Measurements from ENCODE around the gene DMGDH.

Gene DMGDH

GRCh38 chr5:78984439-78985115 is 84.9 kb downstream of the DMGDH start:
- H3K4me3 ChIP-seq (ENCODE audit: low read length) = peak overlapping the region; percentile 86
- no peak for TF ChIP-seq ZNF274 (IDR thresholded peaks at IDR 0.05; ENCODE audit: low read depth, low read length)

DNA sequence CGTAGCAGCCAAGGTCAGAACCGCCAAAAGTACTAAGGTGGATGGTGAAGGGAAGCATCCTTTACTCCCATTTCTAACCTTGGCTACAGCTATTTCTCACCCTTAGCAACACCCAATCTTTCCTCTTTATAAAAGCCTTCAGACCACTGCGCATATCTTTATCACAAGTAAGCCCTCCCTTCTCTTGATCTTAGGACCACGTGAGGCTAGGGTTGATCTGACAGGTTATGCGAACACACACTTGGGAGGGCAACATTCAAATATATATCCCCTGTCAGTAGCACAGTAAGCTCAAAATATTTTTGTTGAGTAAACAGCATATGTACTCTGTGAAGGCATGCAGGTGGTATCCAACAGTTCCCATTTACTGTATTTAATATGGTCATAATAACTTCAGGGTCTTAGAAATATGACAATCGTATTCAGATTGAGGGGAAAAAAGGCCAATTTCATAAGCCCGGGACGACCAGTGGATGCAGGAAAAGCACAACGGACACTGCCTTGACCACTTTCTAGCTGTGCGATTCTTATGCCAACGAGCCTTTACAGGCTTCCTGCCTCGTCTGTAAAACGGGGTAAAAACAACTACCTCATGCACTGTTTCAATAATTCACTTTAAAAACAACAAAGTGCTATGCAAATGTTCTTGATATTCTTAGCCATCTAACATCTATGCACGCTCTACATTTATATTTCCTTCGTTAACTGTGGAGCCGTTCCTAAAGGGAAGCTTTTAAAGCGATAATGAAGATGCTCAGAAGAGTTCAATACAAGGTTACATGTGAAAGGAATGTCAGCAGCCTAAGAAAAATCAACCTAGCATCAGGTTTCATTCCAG is 85.7 kb downstream of the DMGDH start:
- TF ChIP-seq ZNF274 (IDR thresholded peaks at IDR 0.05; ENCODE audit: low read depth, low read length) = no peak
- peak overlapping the region; percentile 86 for H3K4me3 ChIP-seq (ENCODE audit: low read length)

DNA sequence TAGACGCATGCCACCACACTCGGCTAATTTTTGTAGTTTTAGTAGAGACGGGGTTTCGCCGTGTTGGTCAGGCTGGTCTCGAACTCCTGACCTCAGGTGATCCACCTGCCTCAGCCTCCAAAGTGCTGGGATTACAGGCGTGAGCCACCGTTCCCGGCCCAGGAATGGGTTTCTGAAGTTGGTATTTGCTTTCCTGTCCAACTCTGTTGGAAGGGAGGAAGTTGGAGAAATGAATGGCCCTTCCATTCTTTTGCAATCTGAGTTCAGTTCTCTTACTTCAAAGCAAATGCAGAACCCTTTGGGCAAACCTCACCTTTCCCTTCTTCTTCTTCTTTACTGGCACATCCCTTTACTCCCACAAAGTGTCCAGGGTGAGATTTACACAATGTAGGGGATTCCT is 86.3 kb downstream of the DMGDH start:
- peak overlapping the region; percentile 86; the same call in 1 of the 2 replicates for H3K4me3 ChIP-seq (ENCODE audit: low read length)

GRCh38 chr5:78979909-78980308 is 89.6 kb downstream of the DMGDH start:
- no peak overlapping the region for H3K4me3 ChIP-seq (ENCODE audit: low read length)
- no peak for TF ChIP-seq ZNF274 (IDR thresholded peaks at IDR 0.05; ENCODE audit: low read depth, low read length)

DNA sequence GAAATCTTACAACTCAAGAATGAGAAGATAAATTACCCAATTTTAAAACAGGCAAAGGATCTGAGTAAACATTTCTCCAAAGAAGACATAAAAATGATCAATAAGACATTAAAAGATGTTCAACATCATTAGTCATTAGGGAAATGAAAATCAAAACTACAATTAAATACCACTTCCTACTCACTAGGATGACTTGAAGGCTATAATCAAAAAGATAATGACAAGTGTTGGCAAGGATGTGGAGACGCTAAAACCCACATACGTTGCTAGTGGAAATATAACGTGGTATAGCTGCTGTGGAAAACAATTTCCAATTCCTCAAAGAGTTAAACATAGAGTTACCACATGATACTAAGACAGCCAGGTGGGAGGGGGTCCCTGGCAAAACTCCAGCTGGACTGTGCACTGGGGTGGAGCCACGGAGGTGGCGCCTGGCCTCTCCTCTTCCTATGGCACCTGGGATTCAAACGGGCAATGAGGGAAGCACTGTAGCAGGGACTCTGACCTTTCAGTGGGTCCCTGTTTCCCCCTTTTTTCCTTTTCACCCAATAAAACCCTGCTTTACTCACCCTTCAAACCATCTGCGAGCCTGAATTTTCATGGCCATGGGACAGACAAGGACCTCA is 90.2 kb downstream of the DMGDH start:
- H3K4me3 ChIP-seq (ENCODE audit: low read length) = no peak overlapping the region
- no peak for TF ChIP-seq ZNF274 (IDR thresholded peaks at IDR 0.05; ENCODE audit: low read depth, low read length)

GRCh38 chr5:78975035-78975434 is 94.4 kb downstream of the DMGDH start:
- H3K4me3 ChIP-seq (ENCODE audit: low read length) = no peak overlapping the region
- TF ChIP-seq ZNF274 (IDR thresholded peaks at IDR 0.05; ENCODE audit: low read depth, low read length) = no peak

DNA sequence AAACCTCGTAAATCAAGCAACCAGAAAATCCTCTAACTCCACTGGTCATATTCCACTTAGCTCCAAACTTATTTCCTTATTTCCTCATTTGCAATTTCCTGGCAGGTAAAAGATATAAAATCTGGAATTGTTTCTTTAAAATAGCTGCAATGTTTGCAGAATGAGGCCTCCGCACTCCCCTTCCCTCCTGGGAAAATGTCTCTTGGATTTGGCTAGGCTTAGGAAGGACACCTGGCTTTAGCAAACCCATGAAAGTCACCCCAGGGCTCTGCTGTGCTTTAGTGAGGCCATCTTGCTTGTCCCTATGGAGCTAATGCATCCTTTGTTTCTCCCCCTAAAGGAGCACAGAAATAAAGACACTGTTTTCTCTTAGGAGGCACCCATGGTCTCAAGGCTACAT is 94.9 kb downstream of the DMGDH start:
- TF ChIP-seq ZNF274 (IDR thresholded peaks at IDR 0.05; ENCODE audit: low read depth, low read length) = no peak
- H3K4me3 ChIP-seq (ENCODE audit: low read length) = no peak overlapping the region

- TF ChIP-seq ZNF274 (IDR thresholded peaks at IDR 0.05; ENCODE audit: low read depth, low read length) = no peak
- no peak overlapping the region for H3K4me3 ChIP-seq (ENCODE audit: low read length)
Measured at GRCh38 chr5:78974011-78974410, 95.5 kb downstream of the DMGDH start.

DNA sequence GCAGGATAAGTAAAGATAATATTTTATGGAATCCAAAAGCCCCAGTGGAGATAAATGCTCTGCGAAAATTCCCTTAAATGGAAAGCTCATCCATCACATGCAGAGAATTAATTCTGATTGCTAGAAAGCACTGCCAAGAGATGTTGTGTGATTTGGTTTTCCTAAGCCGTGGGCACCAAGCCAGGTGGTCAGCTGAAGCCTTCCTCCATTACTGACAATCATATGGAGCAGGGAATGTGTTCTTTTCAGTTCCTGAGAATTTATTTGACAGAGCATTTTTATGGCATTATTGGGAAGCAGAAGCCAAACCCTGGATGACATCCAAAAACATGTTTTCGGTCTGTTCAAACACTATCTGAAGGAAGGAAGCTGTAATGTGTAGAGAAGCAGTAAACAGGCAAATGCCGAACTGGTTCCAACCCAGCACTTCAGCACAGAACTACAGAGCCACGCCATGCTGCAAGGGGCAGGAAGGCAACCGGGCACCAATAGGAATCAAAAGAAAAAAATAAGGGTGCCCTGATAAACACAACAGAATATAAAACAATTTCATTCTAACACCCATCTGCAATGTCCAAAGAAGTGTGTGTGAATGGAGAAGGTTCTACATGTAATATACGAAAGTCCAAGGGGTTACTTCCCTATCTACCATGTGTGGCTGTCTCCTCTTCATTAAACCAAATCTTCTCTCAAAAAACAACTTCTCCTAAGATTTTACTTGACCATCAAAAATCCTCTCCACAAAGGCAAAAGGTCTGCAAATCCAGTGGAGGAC is 96.6 kb downstream of the DMGDH start:
- no peak overlapping the region for H3K4me3 ChIP-seq (ENCODE audit: low read length)
- TF ChIP-seq ZNF274 (IDR thresholded peaks at IDR 0.05; ENCODE audit: low read depth, low read length) = no peak

- TF ChIP-seq ZNF274 (IDR thresholded peaks at IDR 0.05; ENCODE audit: low read depth, low read length) = no peak
Measured at GRCh38 chr5:78971998-78972397, 97.5 kb downstream of the DMGDH start.

GRCh38 chr5:78968781-78969180 is 100.7 kb downstream of the DMGDH start:
- no peak overlapping the region for H3K4me3 ChIP-seq (ENCODE audit: low read length)
- no peak for TF ChIP-seq ZNF274 (IDR thresholded peaks at IDR 0.05; ENCODE audit: low read depth, low read length)

More at GRCh38 chr5:78971998-78972397, 97.5 kb downstream of the DMGDH start:
- H3K4me3 ChIP-seq (ENCODE audit: low read length) = no peak overlapping the region

DNA sequence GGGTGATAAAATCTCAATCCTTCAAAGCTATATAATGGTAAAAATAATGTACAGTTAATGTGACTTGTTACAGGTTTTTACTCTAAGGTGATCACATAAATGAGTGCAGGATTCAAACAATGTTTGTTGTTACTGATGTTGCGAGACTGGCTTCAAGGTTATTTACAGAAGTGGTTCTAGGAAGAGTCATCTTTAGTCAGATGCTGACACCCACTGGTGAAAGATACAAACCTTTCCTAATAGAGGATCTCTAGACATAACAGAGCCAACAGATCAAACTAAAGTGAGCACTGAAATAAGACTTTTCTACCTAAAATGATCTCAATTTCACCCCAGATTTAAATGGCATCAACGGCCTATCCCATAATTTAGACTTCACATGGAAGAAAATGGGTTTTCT is 104.6 kb downstream of the DMGDH start:
- no peak for TF ChIP-seq ZNF274 (IDR thresholded peaks at IDR 0.05; ENCODE audit: low read depth, low read length)
- H3K4me3 ChIP-seq (ENCODE audit: low read length) = no peak overlapping the region

GRCh38 chr5:78961743-78962142 is 107.7 kb downstream of the DMGDH start:
- no peak overlapping the region for H3K4me3 ChIP-seq (ENCODE audit: low read length)
- no peak for TF ChIP-seq ZNF274 (IDR thresholded peaks at IDR 0.05; ENCODE audit: low read depth, low read length)

DNA sequence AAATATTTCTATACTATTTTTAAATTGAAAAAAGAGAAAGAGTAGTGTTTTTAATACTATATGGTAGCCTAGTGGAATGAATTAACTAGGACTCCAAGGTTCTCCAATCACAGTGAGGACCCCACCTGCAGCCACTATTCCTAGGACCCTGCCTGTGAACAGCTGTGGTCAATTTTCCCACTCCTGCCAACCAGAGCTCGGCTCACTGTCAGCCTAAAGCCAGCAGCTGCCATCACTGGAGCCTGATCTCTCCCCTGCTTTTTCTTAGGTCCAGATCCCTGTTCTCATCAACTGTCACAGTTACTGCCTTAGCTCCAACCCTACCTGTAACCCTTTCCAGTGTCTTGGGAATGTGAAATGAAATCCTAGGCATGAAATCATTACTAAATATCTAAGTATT is 109.7 kb downstream of the DMGDH start:
- no peak for TF ChIP-seq ZNF274 (IDR thresholded peaks at IDR 0.05; ENCODE audit: low read depth, low read length)
- H3K4me3 ChIP-seq (ENCODE audit: low read length) = no peak overlapping the region
